Measurements from ENCODE around the gene CUX1.

CUX1 gene

GRCh38 chr7:102075553-102076135, 258.2 kb downstream of the CUX1 start:
- no peak for DNase-seq (ENCODE audit: low read depth)

DNA sequence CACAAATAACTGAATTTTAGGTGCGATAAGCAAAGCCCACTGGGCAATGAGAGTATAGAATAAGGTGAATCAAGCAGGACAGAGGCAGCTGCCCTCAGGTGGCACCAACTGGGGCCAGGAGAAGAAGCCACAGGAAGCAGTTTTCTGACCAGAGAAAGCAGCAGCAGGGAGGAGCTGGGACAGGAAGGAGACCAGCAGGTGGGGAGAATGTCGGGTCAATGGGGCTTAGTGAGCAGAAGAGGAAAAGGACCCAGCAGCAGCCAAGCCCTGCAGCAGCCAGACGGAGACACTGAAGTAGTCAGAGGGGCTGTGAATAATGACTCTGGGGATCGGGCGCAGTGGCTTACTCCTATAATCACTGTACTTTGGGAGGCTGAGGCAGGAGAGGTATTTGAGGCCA, 259.7 kb downstream of the CUX1 start:
- DNase-seq (ENCODE audit: low read depth): no peak

DNA sequence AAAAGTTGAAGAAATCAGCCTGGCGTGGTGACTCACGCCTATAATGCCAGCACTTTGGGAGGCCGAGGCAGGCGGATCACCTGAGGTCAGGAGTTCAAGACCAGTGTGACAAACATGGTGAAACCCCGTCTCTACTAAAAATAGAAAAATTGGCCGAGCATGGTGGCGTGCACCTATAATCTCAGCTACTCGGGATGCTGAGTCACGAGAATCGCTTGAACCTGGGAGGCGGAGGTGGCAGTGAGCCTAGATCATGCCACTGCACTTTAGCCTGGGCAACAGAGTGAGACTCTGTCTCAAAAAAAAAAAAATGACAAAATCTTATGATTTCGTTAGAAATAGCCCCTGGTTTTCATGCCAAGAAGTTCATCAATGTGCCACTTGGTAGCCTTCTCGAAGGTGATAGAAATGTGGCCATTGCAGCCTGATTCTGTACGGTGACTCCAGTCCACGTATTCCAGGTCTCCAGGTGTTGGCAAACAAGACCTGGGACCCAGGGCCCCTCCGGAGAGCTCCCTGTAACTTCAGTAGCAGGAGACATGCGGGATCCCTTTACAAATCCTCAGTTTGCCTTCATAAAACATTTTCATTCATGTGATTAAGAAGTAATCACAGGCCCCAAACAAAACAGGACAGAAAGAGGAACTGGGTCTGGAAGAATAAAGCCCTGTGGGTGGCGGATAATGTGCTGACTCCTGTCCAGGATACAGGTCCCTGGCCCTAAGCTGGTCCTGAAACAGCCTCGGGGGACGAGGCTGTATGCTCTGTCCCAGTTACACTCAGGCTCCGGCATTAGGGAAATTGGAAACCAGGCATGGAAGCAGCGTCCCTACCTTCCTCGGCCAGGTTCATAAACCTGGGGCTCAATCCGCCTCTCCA, 262.0 kb downstream of the CUX1 start:
- no peak for DNase-seq (ENCODE audit: low read depth)

DNA sequence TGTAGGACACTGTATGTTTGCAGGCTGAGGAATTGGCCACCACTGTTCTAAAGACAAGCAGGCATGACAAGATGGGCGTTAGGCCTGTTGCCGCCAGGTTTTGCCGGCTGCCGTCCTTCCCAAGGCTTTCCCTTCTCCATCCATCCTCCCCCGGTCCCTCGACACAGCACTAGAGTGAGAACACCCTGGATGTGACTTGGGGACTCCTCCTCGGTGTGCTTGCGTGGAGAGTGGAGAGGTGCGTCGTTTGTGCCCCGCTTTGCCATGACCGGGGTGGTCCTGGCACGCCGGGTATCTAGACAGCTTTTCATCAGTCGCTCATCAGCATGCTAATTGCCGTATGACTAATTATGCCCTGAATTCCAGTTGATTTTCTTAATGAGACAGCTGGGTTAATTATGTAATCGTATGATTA, 262.6 kb downstream of the CUX1 start:
- no peak for DNase-seq (ENCODE audit: low read depth)

GRCh38 chr7:102080434-102081243, 263.2 kb downstream of the CUX1 start:
- DNase-seq (ENCODE audit: low read depth): no peak

DNA sequence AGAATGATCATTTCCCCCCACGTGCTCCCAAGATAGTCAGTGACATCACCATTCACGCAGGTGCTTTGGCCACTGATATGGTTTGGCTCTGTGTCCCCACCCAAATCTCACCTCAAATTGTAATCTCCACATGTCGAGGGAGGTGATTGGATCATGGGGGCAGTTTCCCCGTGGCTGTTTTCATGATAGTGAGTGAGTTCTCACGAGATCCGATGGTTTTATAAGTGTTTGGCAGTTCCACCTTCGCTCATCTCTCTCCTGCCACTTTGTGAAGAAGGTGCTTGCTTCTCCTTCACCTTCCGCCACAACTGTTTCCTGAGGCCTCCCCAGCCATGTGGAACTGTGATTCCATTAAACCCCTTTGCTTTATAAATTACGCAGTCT, 263.8 kb downstream of the CUX1 start:
- no peak for DNase-seq (ENCODE audit: low read depth)

GRCh38 chr7:102082693-102083368, 265.4 kb downstream of the CUX1 start:
- DNase-seq (ENCODE audit: low read depth): no peak

GRCh38 chr7:102085218-102085772, 267.9 kb downstream of the CUX1 start:
- DNase-seq (ENCODE audit: low read depth): no peak

GRCh38 chr7:102089175-102090098, 272.0 kb downstream of the CUX1 start:
- DNase-seq (ENCODE audit: low read depth): no peak

- no peak for DNase-seq (ENCODE audit: low read depth)
These were observed 276.3 kb downstream of the CUX1 start for GRCh38 chr7:102093599-102094315.

DNA sequence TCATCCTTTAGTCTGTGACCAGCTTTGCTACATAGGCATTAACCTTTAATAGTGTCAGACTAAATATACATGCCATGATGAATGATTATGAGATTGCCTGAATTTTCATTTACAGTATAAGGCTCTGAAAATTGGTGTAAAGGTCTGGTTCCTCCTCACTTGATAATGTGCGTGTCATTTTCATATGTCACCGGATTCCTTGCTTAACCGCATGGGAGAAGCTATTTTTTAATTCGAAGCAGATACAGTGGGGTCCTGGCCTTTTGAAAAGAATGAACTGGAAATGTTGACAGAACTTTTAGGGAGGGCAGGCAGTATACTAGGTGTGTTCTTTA, 276.9 kb downstream of the CUX1 start:
- DNase-seq (ENCODE audit: low read depth): no peak

DNA sequence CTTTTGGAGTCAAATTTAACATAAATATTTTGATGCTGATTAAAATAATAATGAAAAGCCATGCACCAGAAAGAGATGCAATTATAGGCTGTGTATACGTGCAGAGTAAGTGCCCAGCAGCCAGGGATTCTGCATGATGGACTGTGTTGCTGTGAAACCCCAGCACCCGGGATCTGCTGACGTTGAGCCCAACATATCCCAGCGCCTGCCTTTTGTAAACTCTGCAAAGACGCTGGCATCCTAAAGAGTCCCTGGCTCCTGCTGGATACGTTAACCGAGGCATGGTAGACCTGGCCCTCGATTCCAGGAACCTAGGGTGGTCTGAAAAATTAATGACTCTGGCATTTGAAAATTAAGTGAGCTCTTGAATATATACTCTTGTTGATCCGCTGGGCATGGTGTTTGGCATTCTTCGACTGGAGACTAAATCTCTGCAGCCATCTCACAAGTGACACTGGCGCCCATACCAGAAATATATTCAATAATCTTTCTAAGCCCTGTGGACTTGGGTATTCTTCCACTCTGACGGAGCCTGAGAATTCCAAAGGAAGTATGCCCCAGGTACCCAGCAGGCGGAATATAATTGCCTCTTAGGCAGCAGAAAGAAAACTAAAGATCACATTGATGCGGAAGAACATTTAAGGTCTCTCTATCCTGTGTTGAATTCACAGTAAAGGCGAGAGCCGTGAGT, 278.0 kb downstream of the CUX1 start:
- DNase-seq (ENCODE audit: low read depth): no peak

- no peak for DNase-seq (ENCODE audit: low read depth)
These were observed 278.5 kb downstream of the CUX1 start for GRCh38 chr7:102096012-102096332.

GRCh38 chr7:102096706-102097427, 279.4 kb downstream of the CUX1 start:
- no peak for DNase-seq (ENCODE audit: low read depth)

DNA sequence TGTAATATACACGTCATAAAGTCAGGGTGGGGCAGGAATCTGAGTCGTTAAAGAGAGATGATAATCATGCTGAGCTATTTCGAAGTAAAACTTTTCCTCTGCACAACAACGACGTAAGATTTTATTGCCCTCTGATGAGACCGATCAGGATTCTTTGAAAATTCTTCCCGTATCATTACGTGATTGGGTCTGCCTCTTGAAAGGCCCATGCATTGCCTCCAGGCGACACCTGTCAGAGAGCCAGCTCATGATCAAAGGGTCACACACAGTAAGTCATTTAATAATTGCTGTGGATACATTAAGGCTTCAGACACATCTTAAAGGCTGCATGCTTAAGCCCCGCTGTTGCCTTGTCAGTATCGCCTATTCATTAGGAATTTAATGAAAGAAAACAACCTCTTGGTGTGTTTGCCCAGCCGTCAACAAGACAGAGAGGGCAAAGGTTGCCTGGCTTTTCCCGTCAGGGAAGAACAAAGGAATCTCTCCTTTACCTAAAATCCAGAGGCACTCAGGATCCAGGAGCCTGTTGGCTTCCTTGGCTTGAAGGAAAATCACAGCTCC, 280.3 kb downstream of the CUX1 start:
- DNase-seq (ENCODE audit: low read depth): no peak

GRCh38 chr7:102098986-102099385, 281.6 kb downstream of the CUX1 start:
- DNase-seq (ENCODE audit: low read depth): no peak

DNA sequence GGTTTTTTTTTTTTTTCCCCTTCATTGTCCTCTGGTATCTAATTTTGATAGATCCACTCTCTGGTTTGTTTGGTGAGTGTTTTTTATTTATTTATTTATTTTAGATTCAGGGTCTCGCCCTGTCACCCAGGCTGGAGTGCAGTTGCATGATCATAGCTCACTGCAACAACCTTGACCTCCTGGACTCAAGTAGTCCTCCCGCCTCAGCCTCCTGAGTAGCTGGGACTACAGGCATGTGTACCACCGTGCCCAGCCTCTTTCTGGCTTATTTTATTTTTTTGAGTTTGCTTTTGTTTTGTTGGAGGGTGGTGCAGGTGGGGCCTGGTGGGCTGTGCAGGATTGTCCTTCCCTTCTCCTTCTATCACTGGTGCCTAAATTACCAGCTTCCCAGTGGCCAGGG, 282.0 kb downstream of the CUX1 start:
- no peak for DNase-seq (ENCODE audit: low read depth)

DNA sequence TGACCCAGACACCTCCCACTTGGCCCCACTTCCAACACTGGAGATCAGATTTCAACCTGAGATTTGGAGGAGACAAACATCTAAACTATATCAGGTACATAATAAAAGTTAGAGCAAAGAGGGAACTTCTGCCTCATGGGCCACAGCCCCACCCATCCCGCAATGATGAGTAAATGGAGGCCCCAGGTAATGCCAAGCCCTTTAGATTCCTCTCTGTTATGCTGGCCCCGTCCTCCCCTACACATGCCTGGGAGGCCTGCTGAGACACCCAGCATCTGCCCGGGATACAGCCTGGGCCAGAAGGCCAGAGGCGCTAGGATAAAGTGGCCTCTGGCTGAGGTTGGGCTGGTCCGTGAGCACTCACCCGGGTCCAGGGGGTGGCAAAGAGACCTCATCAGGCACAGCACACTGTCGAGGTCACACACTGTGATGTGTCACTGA, 283.7 kb downstream of the CUX1 start:
- no peak for DNase-seq (ENCODE audit: low read depth)

GRCh38 chr7:102101926-102102325, 284.5 kb downstream of the CUX1 start:
- DNase-seq (ENCODE audit: low read depth): no peak
